Measurements from ENCODE around the gene PLOD1.

GRCh38 chr1:12011998-12012397 lies 77.5 kb downstream of the PLOD1 start:
- TF ChIP-seq CTCF (IDR thresholded peaks at IDR 0.05): no peak
- TF ChIP-seq ZFX (IDR thresholded peaks at IDR 0.05; ENCODE audit: borderline replicate concordance): no peak

Measured in 22Rv1 (cell line).